Neural cell (in vitro differentiated cells): ENCODE results near the gene SAYSD1. TPM values are rescaled to one million over a fixed set of nuclear protein-coding genes. Genes with fewer than 3 reads are reported as not detected.
A peak's percentile ranks its signal among the peaks of the same experiment; 100 is the strongest.

ENCODE experiments used
- H2AFZ ChIP-seq: fragments of 200-600, 300-800 bp; sonication (generic), shearing (Covaris generic); 2 replicates; pipeline ENCODE4 v1.6.0; 2014; ENCODE audit warnings: low read depth, mild to moderate bottlenecking, antibody characterized with exemption, low read length, moderate library complexity
- H3F3A ChIP-seq: fragments of 200-600 bp; shearing (Covaris generic); 2 replicates; pipeline ENCODE4 v1.6.1; 2016; ENCODE audit warnings: mild to moderate bottlenecking, moderate library complexity, mixed read lengths, antibody characterized with exemption, low read length; ENCODE audit not compliant: insufficient read depth, poor library complexity, severe bottlenecking
- H3K27ac ChIP-seq: fragments of 200-600, 300-800 bp; sonication (generic), shearing (Covaris generic); 2 replicates; pipeline ENCODE4 v1.5.1; 2014; ENCODE audit warnings: mild to moderate bottlenecking, low read length, moderate library complexity
- H3K27me3 ChIP-seq: fragments of 300-800, 200-600 bp; sonication (generic), shearing (Covaris generic); 2 replicates; pipeline ENCODE4 v1.6.0; 2014; ENCODE audit warnings: mild to moderate bottlenecking, low read depth, low read length, moderate library complexity; ENCODE audit not compliant: insufficient read depth
- H3K36me3 ChIP-seq: fragments of 300-800, 200-600 bp; sonication (generic), shearing (Covaris generic); 2 replicates; pipeline ENCODE4 v1.5.1; 2014; ENCODE audit warnings: mild to moderate bottlenecking, antibody characterized with exemption, low read length, moderate library complexity; ENCODE audit not compliant: insufficient read depth
- H3K4me2 ChIP-seq: fragments of 300-800, 200-600 bp; sonication (generic), shearing (Covaris generic); 2 replicates; pipeline ENCODE4 v1.6.0; 2014; ENCODE audit warnings: mild to moderate bottlenecking, low read length
- H3K4me3 ChIP-seq: fragments of 300-800, 200-600 bp; sonication (generic), shearing (Covaris generic); 2 replicates; pipeline ENCODE4 v1.5.1; 2014; ENCODE audit warnings: mild to moderate bottlenecking, low read length, moderate library complexity
- H3K79me2 ChIP-seq: fragments of 200-600 bp; shearing (Covaris generic); replicated peaks from 2 replicates; pipeline ENCODE4 v1.6.0; 2014; ENCODE audit warnings: mild to moderate bottlenecking, low read length, moderate library complexity; ENCODE audit not compliant: insufficient read depth
- H3K9ac ChIP-seq: fragments of 300-800, 200-600 bp; sonication (generic), shearing (Covaris generic); 2 replicates; pipeline ENCODE4 v1.6.1; 2016; ENCODE audit warnings: mild to moderate bottlenecking, low read length, mixed read lengths
- H3K9me2 ChIP-seq: fragments of 200-600 bp; shearing (Covaris generic); 2 replicates; pipeline ENCODE4 v1.6.1; 2016; ENCODE audit warnings: mild to moderate bottlenecking, low read length, mixed read lengths; ENCODE audit not compliant: insufficient read depth
- H3K9me3 ChIP-seq: fragments of 200-600, 300-800 bp; sonication (generic), shearing (Covaris generic); 2 replicates; pipeline ENCODE4 v1.6.1; 2016; ENCODE audit warnings: mild to moderate bottlenecking, mixed run types, low read length, moderate library complexity, mixed read lengths
- H4K20me1 ChIP-seq: fragments of 200-600 bp; shearing (Covaris generic); 2 replicates; pipeline ENCODE4 v1.6.1; 2016; ENCODE audit warnings: mild to moderate bottlenecking, mixed run types; ENCODE audit not compliant: insufficient read depth
- EP300 ChIP-seq: fragments of 450-650 bp; conservative IDR thresholded peaks from 2 replicates; pipeline ENCODE4 v1.6.1; 2014; ENCODE audit warnings: antibody characterized with exemption, mild to moderate bottlenecking, moderate library complexity; ENCODE audit not compliant: poor library complexity, severe bottlenecking
- EZH2 ChIP-seq: fragments of 200-600, 300-800 bp; shearing (Covaris generic), sonication (generic); IDR thresholded peaks from 2 replicates; pipeline ENCODE4 v1.6.1; 2014; ENCODE audit warnings: antibody characterized with exemption, low read length, borderline replicate concordance, mild to moderate bottlenecking; ENCODE audit not compliant: insufficient read depth, poor library complexity, severe bottlenecking
- MXI1 ChIP-seq: fragments of 450-650 bp; conservative IDR thresholded peaks from 2 replicates; pipeline ENCODE4 v1.6.1; 2014; ENCODE audit warnings: antibody characterized with exemption, mild to moderate bottlenecking; ENCODE audit not compliant: poor library complexity, severe bottlenecking
- POLR2AphosphoS5 ChIP-seq: IDR thresholded peaks from 2 replicates; pipeline ENCODE4 v1.6.1; 2012
- RAD21 ChIP-seq: fragments of 450-650 bp; conservative IDR thresholded peaks from 2 replicates; pipeline ENCODE4 v1.6.1; 2014; ENCODE audit warnings: antibody characterized with exemption, mild to moderate bottlenecking, moderate library complexity
- SMC3 ChIP-seq: fragments of 450-650 bp; conservative IDR thresholded peaks from 2 replicates; pipeline ENCODE4 v1.6.1; 2014; ENCODE audit warnings: antibody characterized with exemption, mild to moderate bottlenecking, moderate library complexity; ENCODE audit not compliant: poor library complexity
- TAF1 ChIP-seq: IDR thresholded peaks from 2 replicates; pipeline ENCODE4 v1.6.1; 2012; ENCODE audit warnings: low read depth
- polyA plus RNA-seq: library from polyadenylated mRNA; depleted of rRNA; stranded (reverse); fragments of >200 nt; gene quantifications from 2 replicates; pipeline ENCODE4 v1.2.3, GENCODE V29; 2014
- TF ChIP-seq, protein P1 (sequence below): fragments of 450-650 bp; IDR thresholded peaks from 2 replicates; pipeline ENCODE4 v1.5.1; 2014; ENCODE audit warnings: antibody characterized with exemption, mild to moderate bottlenecking, moderate library complexity; ENCODE audit not compliant: poor library complexity, severe bottlenecking
- TF ChIP-seq, protein P2 (sequence below): IDR thresholded peaks from 2 replicates; pipeline ENCODE4 v1.6.1; 2012; ENCODE audit warnings: borderline replicate concordance

SAYSD1 gene
- polyA plus RNA-seq, 1 donor from 2014 or later, result 40.5 TPM

- Histone ChIP-seq H2AFZ (no peak overlapping the region), H3K27me3 (no peaks in the 10 kb centered on the region), H3F3A (no peaks in the 10 kb centered on the region), H4K20me1 (no peaks in the 10 kb centered on the region), H3K36me3 (no peaks in the 10 kb centered on the region), H3K4me3 (no peak overlapping the region), H3K4me2 (no peak overlapping the region), H3K27ac (peak overlapping the region; percentile 24), H3K9me2 (no peaks in the 10 kb centered on the region), H3K9ac (no peak overlapping the region), H3K9me3 (peaks cover 5% of the 10 kb centered on the region), H3K79me2 (no peaks in the 10 kb centered on the region)
- TF ChIP-seq MXI1 (no peak), EP300 (no peak), TAF1 (no peak), EZH2 (no peak)
- TF ChIP-seq, protein P1, sequence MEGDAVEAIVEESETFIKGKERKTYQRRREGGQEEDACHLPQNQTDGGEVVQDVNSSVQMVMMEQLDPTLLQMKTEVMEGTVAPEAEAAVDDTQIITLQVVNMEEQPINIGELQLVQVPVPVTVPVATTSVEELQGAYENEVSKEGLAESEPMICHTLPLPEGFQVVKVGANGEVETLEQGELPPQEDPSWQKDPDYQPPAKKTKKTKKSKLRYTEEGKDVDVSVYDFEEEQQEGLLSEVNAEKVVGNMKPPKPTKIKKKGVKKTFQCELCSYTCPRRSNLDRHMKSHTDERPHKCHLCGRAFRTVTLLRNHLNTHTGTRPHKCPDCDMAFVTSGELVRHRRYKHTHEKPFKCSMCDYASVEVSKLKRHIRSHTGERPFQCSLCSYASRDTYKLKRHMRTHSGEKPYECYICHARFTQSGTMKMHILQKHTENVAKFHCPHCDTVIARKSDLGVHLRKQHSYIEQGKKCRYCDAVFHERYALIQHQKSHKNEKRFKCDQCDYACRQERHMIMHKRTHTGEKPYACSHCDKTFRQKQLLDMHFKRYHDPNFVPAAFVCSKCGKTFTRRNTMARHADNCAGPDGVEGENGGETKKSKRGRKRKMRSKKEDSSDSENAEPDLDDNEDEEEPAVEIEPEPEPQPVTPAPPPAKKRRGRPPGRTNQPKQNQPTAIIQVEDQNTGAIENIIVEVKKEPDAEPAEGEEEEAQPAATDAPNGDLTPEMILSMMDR, result no peak
Measured at GRCh38 chr6:39074486-39074885, 40.5 kb downstream of the SAYSD1 start.

- Histone ChIP-seq H3K4me2 (no peak overlapping the region), H3K9ac (no peak overlapping the region), H4K20me1 (no peaks in the 10 kb centered on the region), H3K27me3 (no peaks in the 10 kb centered on the region), H3K79me2 (no peaks in the 10 kb centered on the region), H3K9me2 (no peaks in the 10 kb centered on the region), H3K4me3 (no peak overlapping the region), H3K9me3 (peaks cover 5% of the 10 kb centered on the region), H3K27ac (no peak overlapping the region), H2AFZ (no peak overlapping the region), H3K36me3 (no peaks in the 10 kb centered on the region), H3F3A (no peaks in the 10 kb centered on the region)
- TF ChIP-seq RAD21 (no peak), TAF1 (no peak)
- TF ChIP-seq, protein P2, sequence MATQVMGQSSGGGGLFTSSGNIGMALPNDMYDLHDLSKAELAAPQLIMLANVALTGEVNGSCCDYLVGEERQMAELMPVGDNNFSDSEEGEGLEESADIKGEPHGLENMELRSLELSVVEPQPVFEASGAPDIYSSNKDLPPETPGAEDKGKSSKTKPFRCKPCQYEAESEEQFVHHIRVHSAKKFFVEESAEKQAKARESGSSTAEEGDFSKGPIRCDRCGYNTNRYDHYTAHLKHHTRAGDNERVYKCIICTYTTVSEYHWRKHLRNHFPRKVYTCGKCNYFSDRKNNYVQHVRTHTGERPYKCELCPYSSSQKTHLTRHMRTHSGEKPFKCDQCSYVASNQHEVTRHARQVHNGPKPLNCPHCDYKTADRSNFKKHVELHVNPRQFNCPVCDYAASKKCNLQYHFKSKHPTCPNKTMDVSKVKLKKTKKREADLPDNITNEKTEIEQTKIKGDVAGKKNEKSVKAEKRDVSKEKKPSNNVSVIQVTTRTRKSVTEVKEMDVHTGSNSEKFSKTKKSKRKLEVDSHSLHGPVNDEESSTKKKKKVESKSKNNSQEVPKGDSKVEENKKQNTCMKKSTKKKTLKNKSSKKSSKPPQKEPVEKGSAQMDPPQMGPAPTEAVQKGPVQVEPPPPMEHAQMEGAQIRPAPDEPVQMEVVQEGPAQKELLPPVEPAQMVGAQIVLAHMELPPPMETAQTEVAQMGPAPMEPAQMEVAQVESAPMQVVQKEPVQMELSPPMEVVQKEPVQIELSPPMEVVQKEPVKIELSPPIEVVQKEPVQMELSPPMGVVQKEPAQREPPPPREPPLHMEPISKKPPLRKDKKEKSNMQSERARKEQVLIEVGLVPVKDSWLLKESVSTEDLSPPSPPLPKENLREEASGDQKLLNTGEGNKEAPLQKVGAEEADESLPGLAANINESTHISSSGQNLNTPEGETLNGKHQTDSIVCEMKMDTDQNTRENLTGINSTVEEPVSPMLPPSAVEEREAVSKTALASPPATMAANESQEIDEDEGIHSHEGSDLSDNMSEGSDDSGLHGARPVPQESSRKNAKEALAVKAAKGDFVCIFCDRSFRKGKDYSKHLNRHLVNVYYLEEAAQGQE, result no peak
Measured at GRCh38 chr6:39073471-39074355, 41.3 kb downstream of the SAYSD1 start.

GRCh38 chr6:39072830-39073229 is 42.2 kb downstream of the SAYSD1 start:
- Histone ChIP-seq H3K9me3 (peaks cover 5% of the 10 kb centered on the region), H2AFZ (no peak overlapping the region), H3K9ac (no peak overlapping the region), H3K79me2 (no peaks in the 10 kb centered on the region), H3K27me3 (no peaks in the 10 kb centered on the region), H3K4me2 (no peak overlapping the region), H3K27ac (no peak overlapping the region), H3K36me3 (no peaks in the 10 kb centered on the region), H3K4me3 (no peak overlapping the region), H3F3A (no peaks in the 10 kb centered on the region), H4K20me1 (no peaks in the 10 kb centered on the region), H3K9me2 (no peaks in the 10 kb centered on the region)
- TF ChIP-seq, protein P1, result no peak
- TF ChIP-seq POLR2AphosphoS5 (no peak), EP300 (no peak), TAF1 (no peak), RAD21 (no peak), SMC3 (no peak), EZH2 (no peak), MXI1 (no peak)
- TF ChIP-seq, protein P2, result no peak
